Ovary (tissue), 9 donors: ENCODE data around the gene PRR5. TPM values are rescaled to one million over a fixed set of nuclear protein-coding genes. Genes with fewer than 3 reads are reported as not detected.

Source experiments
- DNase-seq, 5 donors: peaks; one replicate each; pipeline ENCODE4 v3.0.0-alpha.2; 2019 to 2020
- H3K27ac ChIP-seq, 2 donors: fragments of 200-600 bp; one replicate each; pipeline versions ENCODE4 v1.5.1 to v1.8.0; 2019 to 2022
- H3K27me3 ChIP-seq: fragments of 200-600 bp; one replicate; pipeline ENCODE4 v1.8.0; 2022
- H3K36me3 ChIP-seq: fragments of 200-600 bp; sonication (generic); one replicate; pipeline ENCODE4 v1.5.1; 2019
- H3K4me1 ChIP-seq: one replicate; pipeline ENCODE4 v1.8.1; 2013; ENCODE audit warnings: mild to moderate bottlenecking, moderate library complexity; ENCODE audit not compliant: insufficient read depth
- H3K4me3 ChIP-seq: fragments of 200-600 bp; sonication (generic); one replicate; pipeline ENCODE4 v1.5.1; 2017
- H3K9me3 ChIP-seq, 2 donors: fragments of 200-600 bp in 1 of 2; sonication (generic) in 1 of 2; one replicate each; pipeline versions ENCODE4 v1.5.1 to v1.8.1; 2013 to 2019; ENCODE audit warnings: mild to moderate bottlenecking in 1 of 2, moderate library complexity in 1 of 2
- CTCF ChIP-seq, 3 donors: fragments of 450-650 bp in 2 of 3; fragments of 200-600 bp in 1 of 3; IDR thresholded peaks; one replicate each; pipeline versions ENCODE4 v1.5.1 to v1.8.0; 2016 to 2022; ENCODE audit warnings: antibody characterized with exemption in 3 of 3, mild to moderate bottlenecking in 1 of 3
- EP300 ChIP-seq: sonication (generic); formaldehyde crosslinking; IDR thresholded peaks from one replicate; pipeline ENCODE4 v1.6.1; 2017; ENCODE audit warnings: antibody characterized with exemption
- POLR2A ChIP-seq: fragments of 450-650 bp; IDR thresholded peaks from one replicate; pipeline ENCODE4 v1.6.1; 2017; ENCODE audit warnings: antibody characterized with exemption, mild to moderate bottlenecking, moderate library complexity
- WGBS, 3 donors: extraction: QIAGEN DNeasy Blood & Tissue Kit in 1 of 3; methylation state at CpG; one replicate each; pipeline versions ENCODE4 v1.1.5 to v1.1.7; 2013 to 2017; 5-methylcytosine and 5-hydroxymethylcytosine counted together
- intact Hi-C, 4 donors: fragments of 100-400 bp; cut with DNase I; formaldehyde crosslinking; loops; one replicate each; pipeline versions ENCODE4 v1.11.0 to v1.15.1; 2022 to 2023
- polyA plus RNA-seq, 2 donors: library from polyadenylated mRNA; stranded (reverse); fragments of 200-250 nt in 1 of 2; fragments of 350-450 nt in 1 of 2; fragmentation: Illumina TruSeq in 1 of 2; extraction: RNeasy Lipid Tissue Mini Kit (QIAGEN cat#74804) in 1 of 2; gene quantifications; one replicate each; pipeline ENCODE4 v1.2.3, GENCODE V29; 2013 to 2014
- total RNA-seq, 7 donors: library from RNA; depleted of rRNA in 2 of 7; stranded (reverse); fragments of >200 nt in 2 of 7; fragmentation: NEBNext Ultra II Directional in 3 of 7; extraction: Animal tissue kit (Norgen Biotek cat#: 25700) in 3 of 7; gene quantifications; one replicate each; pipeline versions ENCODE4 v1.1.0 to v1.2.4, GENCODE V29; 2016 to 2023
- donor health status: DM: no; HTN: no; CAD: no; lungs with moderate emphysema.
- donor health status: DM: no; HTN: no; CAD: no.
- donor health status: Bipolar disorder and iron deficiency.
- donor health status: DM: yes; HTN: yes; CAD: no.
- donor health status: DM: no; HTN: no; CAD: no.
- donor health status: DM: yes; HTN: yes; CAD: no.

PRR5 gene
- total and polyA plus RNA-seq, 9 donors = 4.0 to 21.1 (median 16.8) TPM

- H3K36me3 ChIP-seq = no peaks in the 10 kb centered on the region
- no peaks in the 10 kb centered on the region for H3K9me3 ChIP-seq
- H3K27ac ChIP-seq = no peak overlapping the region
- WGBS, 3 donors = 60 to 73% (median 67%) methylated on average over 21 to 23 of the region's 23 CpGs
- DNase-seq = no peak
- no peaks in the 10 kb centered on the region for H3K27me3 ChIP-seq
- intact Hi-C loops = no loop called here
- TF ChIP-seq POLR2A = no peak
- TF ChIP-seq EP300 = no peak
- no peak overlapping the region for H3K4me3 ChIP-seq
- H3K4me1 ChIP-seq = peaks cover 1% of the 10 kb centered on the region
Observed at GRCh38 chr22:44711690-44712555, 9.9 kb downstream of the PRR5 start.

- H3K36me3 ChIP-seq = no peaks in the 10 kb centered on the region
- intact Hi-C loops = no loop called here
- no peak overlapping the region for H3K4me3 ChIP-seq
- no peaks in the 10 kb centered on the region for H3K9me3 ChIP-seq
- no peak for TF ChIP-seq POLR2A
- TF ChIP-seq EP300 = no peak
- no peak for TF ChIP-seq CTCF (IDR thresholded peaks at IDR 0.05)
- 86 to 90% (median 87%) methylated on average over 8 of the region's 8 CpGs for whole genome bisulfite sequencing, 3 donors
- H3K27ac ChIP-seq = no peak overlapping the region
- H3K4me1 ChIP-seq = peaks cover 1% of the 10 kb centered on the region
- DNase-seq = no peak
- no peaks in the 10 kb centered on the region for H3K27me3 ChIP-seq
Observed at GRCh38 chr22:44712962-44713361, 11.0 kb downstream of the PRR5 start.

GRCh38 chr22:44714703-44715350, 12.8 kb downstream of the PRR5 start:
- TF ChIP-seq EP300 = no peak
- TF ChIP-seq CTCF (IDR thresholded peaks at IDR 0.05) = no peak
- TF ChIP-seq POLR2A = no peak
- no peak overlapping the region for H3K4me3 ChIP-seq
- no peaks in the 10 kb centered on the region for H3K36me3 ChIP-seq
- DNase-seq = no peak
- WGBS, 3 donors = 66 to 73% (median 72%) methylated on average over 18 of the region's 18 CpGs
- intact Hi-C loops = no loop called here
- H3K9me3 ChIP-seq = no peaks in the 10 kb centered on the region
- no peak overlapping the region for H3K27ac ChIP-seq
- peaks cover 1% of the 10 kb centered on the region for H3K4me1 ChIP-seq
- H3K27me3 ChIP-seq = no peaks in the 10 kb centered on the region

GRCh38 chr22:44718418-44718817, 16.4 kb downstream of the PRR5 start:
- DNase-seq = no peak
- WGBS, 3 donors = 93 to 98% (median 94%) methylated on average over 3 of the region's 3 CpGs

More at GRCh38 chr22:44718418-44718817, 16.4 kb downstream of the PRR5 start:
- Histone ChIP-seq H3K4me3 (no peak overlapping the region), H3K9me3 (no peaks in the 10 kb centered on the region), H3K27me3 (no peaks in the 10 kb centered on the region), H3K27ac (no peak overlapping the region), H3K4me1 (no peaks in the 10 kb centered on the region), H3K36me3 (no peaks in the 10 kb centered on the region)
- TF ChIP-seq EP300 (no peak), POLR2A (no peak), CTCF (IDR thresholded peaks at IDR 0.05) (no peak)
- intact Hi-C loops = no loop called here
